ENCODE measurements around the gene ZNF708. TPM values are rescaled to one million over a fixed set of nuclear protein-coding genes. Genes with fewer than 3 reads are reported as not detected.

ZNF708 gene
- total and polyA plus RNA-seq, 2 of the 8 experiments (the other 6 are each of a cell fraction or from before 2014, with no cell fraction given) = 4.1 to 40.0 TPM

- peak; percentile 44; the same call in 1 of the 2 replicates for TF ChIP-seq SP1 (IDR thresholded peaks at IDR 0.05; ENCODE audit: low read depth, low read length)
- no peak for TF ChIP-seq RNF2 (IDR thresholded peaks at IDR 0.05; ENCODE audit: borderline replicate concordance, low read depth, low read length, missing control alignments, poor library complexity, severe bottlenecking)
- no peak for TF ChIP-seq CEBPB (IDR thresholded peaks at IDR 0.05; ENCODE audit: low read depth, low read length)
- peak; percentile 35; the same call in 1 of the 2 replicates for TF ChIP-seq GABPA (IDR thresholded peaks at IDR 0.05; ENCODE audit: borderline replicate concordance, insufficient read depth, low read length)
Observed at GRCh38 chr19:21328885-21329605, at the start of gene ZNF708 (continued).
